Measurements from ENCODE around the gene HYI. TPM values are rescaled to one million over a fixed set of nuclear protein-coding genes. Genes with fewer than 3 reads are reported as not detected.

Gene HYI
- total RNA-seq, 1 donor from 2014 or later: 72.6 TPM

- ATAC-seq (no peak), DNase-seq (no peak)
- no peak overlapping the region for H3K27ac ChIP-seq
- H3K36me3 ChIP-seq: peaks cover 49% of the 10 kb centered on the region
- no peaks in the 10 kb centered on the region for H3K4me1 ChIP-seq
- H3K4me3 ChIP-seq: no peak overlapping the region
- no peaks in the 10 kb centered on the region for H3K9me3 ChIP-seq
- intact Hi-C loops (cut with DNase I): no loop called here
- H3K27me3 ChIP-seq: no peaks in the 10 kb centered on the region
- TF ChIP-seq CTCF (IDR thresholded peaks at IDR 0.05): no peak
Observed at GRCh38 chr1:43451701-43452532, 1.8 kb downstream of the HYI start.

- TF ChIP-seq CTCF (IDR thresholded peaks at IDR 0.05): no peak
- peaks cover 56% of the 10 kb centered on the region for H3K36me3 ChIP-seq
- no peak overlapping the region for H3K4me3 ChIP-seq
- H3K27me3 ChIP-seq: no peaks in the 10 kb centered on the region
- no peak overlapping the region for H3K27ac ChIP-seq
- intact Hi-C loops (cut with DNase I): no loop called here
- DNase-seq (no peak), ATAC-seq (no peak)
- H3K4me1 ChIP-seq: no peaks in the 10 kb centered on the region
- H3K9me3 ChIP-seq: no peaks in the 10 kb centered on the region
Observed at GRCh38 chr1:43451157-43451591, 2.6 kb downstream of the HYI start.

GRCh38 chr1:43450251-43450941 is 3.3 kb downstream of the HYI start:
- DNase-seq (no peak), ATAC-seq (no peak)
- Histone ChIP-seq H3K36me3 (peaks cover 64% of the 10 kb centered on the region), H3K9me3 (no peaks in the 10 kb centered on the region), H3K27me3 (no peaks in the 10 kb centered on the region), H3K4me1 (no peaks in the 10 kb centered on the region), H3K4me3 (no peak overlapping the region), H3K27ac (no peak overlapping the region)
- intact Hi-C loops (cut with DNase I): no loop called here
- TF ChIP-seq CTCF (IDR thresholded peaks at IDR 0.05): no peak

- Histone ChIP-seq H3K27me3 (no peaks in the 10 kb centered on the region), H3K27ac (no peak overlapping the region), H3K4me1 (no peaks in the 10 kb centered on the region), H3K4me3 (no peak overlapping the region), H3K36me3 (peaks cover 71% of the 10 kb centered on the region), H3K9me3 (no peaks in the 10 kb centered on the region)
- DNase-seq (no peak), ATAC-seq (no peak)
- TF ChIP-seq CTCF (IDR thresholded peaks at IDR 0.05): no peak
- intact Hi-C loops (cut with DNase I): no loop called here
Observed at GRCh38 chr1:43449708-43450069, 4.0 kb downstream of the HYI start.

GRCh38 chr1:43448955-43449707 is 4.6 kb downstream of the HYI start:
- Histone ChIP-seq H3K4me3 (no peak overlapping the region), H3K27ac (no peak overlapping the region), H3K36me3 (peaks cover 77% of the 10 kb centered on the region), H3K27me3 (no peaks in the 10 kb centered on the region), H3K4me1 (no peaks in the 10 kb centered on the region), H3K9me3 (no peaks in the 10 kb centered on the region)
- no peak for TF ChIP-seq CTCF (IDR thresholded peaks at IDR 0.05)
- no peak for ATAC-seq
- intact Hi-C loops (cut with DNase I): no loop called here
- no peak for DNase-seq

Measured in upper lobe of right lung (tissue), 1 donor.